Cardiac muscle cell (in vitro differentiated cells and primary cell): ENCODE data around the gene SZT2. TPM values are rescaled to one million over a fixed set of nuclear protein-coding genes. Genes with fewer than 3 reads are reported as not detected.
A peak's percentile ranks its signal among the peaks of the same experiment; 100 is the strongest.
"Not testable (repeated sequence)": the region's sequence is repeated elsewhere in the genome, so short reads cannot be mapped to it uniquely, and the experiment has no call there.

Experiments
- DNase-seq, 2 donors: peaks; one replicate each; pipeline versions ENCODE4 v3.0.0 to v3.0.0-alpha.2; 2010 to 2017; ENCODE audit warnings: low read depth in 1 of 2, low spot score in 1 of 2
- H3K27ac ChIP-seq: fragments of 200-600 bp; sonication (generic); 2 replicates; pipeline ENCODE4 v1.5.1; 2016
- H3K27me3 ChIP-seq: fragments of 200-600 bp; sonication (generic); 2 replicates; pipeline ENCODE4 v1.6.0; 2016; ENCODE audit warnings: control low read depth
- H3K36me3 ChIP-seq: fragments of 200-600 bp; sonication (generic); 2 replicates; pipeline ENCODE4 v1.5.1; 2016; ENCODE audit warnings: control low read depth
- H3K4me1 ChIP-seq: fragments of 200-600 bp; sonication (generic); 2 replicates; pipeline ENCODE4 v1.8.1; 2017; ENCODE audit warnings: low read depth, mild to moderate bottlenecking, mixed run types
- H3K4me3 ChIP-seq: fragments of 200-600 bp; sonication (generic); 2 replicates; pipeline ENCODE4 v1.5.1; 2016; ENCODE audit warnings: mild to moderate bottlenecking
- H3K9me3 ChIP-seq: fragments of 200-600 bp; sonication (generic); 2 replicates; pipeline ENCODE4 v1.5.1; 2017; ENCODE audit warnings: low read depth, mild to moderate bottlenecking, control low read depth
- CTCF ChIP-seq: IDR thresholded peaks from 2 replicates; pipeline ENCODE4 v1.5.1; 2012; ENCODE audit warnings: low read depth, mild to moderate bottlenecking, low read length
- polyA plus RNA-seq: library from polyadenylated mRNA; unstranded; fragments of >200 nt; fragmentation: Nextera tagmentation; extraction: Ambion mirVana; gene quantifications from 2 replicates; pipeline ENCODE4 v1.2.1, GENCODE V29; 2016
- total RNA-seq: library from RNA; depleted of rRNA; stranded (reverse); fragments of >200 nt; gene quantifications from 2 replicates; pipeline ENCODE4 v1.2.3, GENCODE V29; 2016

Gene SZT2
- total and polyA plus RNA-seq, 2 experiments from 2014 or later: 11.5 to 28.2 TPM

- Histone ChIP-seq H3K27ac (no peak overlapping the region), H3K4me3 (no peak overlapping the region), H3K9me3 (no peaks in the 10 kb centered on the region), H3K27me3 (no peaks in the 10 kb centered on the region), H3K4me1 (no peaks in the 10 kb centered on the region), H3K36me3 (no peaks in the 10 kb centered on the region)
- DNase-seq: no peak
- no peak for TF ChIP-seq CTCF
These were observed 75.9 kb downstream of the SZT2 start for GRCh38 chr1:43465505-43466067.

DNA sequence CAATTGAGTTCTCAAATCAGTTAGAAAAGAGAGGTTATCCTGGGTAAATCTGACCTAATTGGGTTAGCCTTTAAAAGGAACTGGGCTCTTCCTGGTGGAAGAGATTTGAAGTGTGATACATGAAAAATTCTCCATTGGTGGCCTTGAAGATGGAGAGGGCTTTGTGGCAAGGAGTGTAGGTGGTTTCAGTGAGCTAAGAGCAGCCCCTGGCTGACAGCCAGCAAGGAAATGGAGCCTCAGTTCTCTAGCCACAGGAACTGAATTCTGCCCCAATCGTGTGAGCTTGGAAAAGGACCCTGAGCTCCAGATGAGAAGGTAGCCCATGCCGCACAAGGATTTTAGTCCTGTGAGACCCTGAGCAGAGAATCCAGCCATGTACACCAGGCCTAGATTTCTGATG is 76.7 kb downstream of the SZT2 start:
- no peak for TF ChIP-seq CTCF
- H3K27me3 ChIP-seq: no peaks in the 10 kb centered on the region
- DNase-seq: peak in 1 of 2 donors; percentile 42
- H3K4me3 ChIP-seq: no peak overlapping the region
- no peaks in the 10 kb centered on the region for H3K4me1 ChIP-seq
- H3K9me3 ChIP-seq: no peaks in the 10 kb centered on the region
- H3K36me3 ChIP-seq: no peaks in the 10 kb centered on the region
- H3K27ac ChIP-seq: no peak overlapping the region

- no peak for TF ChIP-seq CTCF
- H3K36me3 ChIP-seq: no peaks in the 10 kb centered on the region
- no peak overlapping the region for H3K4me3 ChIP-seq
- H3K27ac ChIP-seq: no peak overlapping the region
- DNase-seq: no peak
- no peaks in the 10 kb centered on the region for H3K4me1 ChIP-seq
- no peaks in the 10 kb centered on the region for H3K27me3 ChIP-seq
- H3K9me3 ChIP-seq: no peaks in the 10 kb centered on the region
These were observed 78.7 kb downstream of the SZT2 start for GRCh38 chr1:43468414-43468813.

DNA sequence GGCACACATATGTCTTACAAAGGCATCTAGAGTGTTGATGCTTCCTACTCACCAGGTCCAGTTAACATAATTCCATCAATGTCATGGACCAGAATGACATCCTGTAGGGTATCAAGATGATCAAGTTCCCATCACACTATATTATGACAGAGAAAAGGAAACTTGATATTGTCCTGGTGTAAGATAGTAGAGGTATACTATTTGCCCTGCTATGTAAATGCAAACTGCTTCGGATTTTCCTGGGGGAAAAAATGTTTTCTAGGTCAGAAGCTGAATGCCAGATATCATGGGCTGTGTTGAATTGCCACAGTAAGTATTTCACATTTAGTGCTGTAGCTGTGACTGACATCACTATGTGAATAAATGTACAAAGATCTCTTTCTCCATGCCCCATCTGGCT is 80.2 kb downstream of the SZT2 start:
- no peak overlapping the region for H3K27ac ChIP-seq
- no peaks in the 10 kb centered on the region for H3K9me3 ChIP-seq
- H3K36me3 ChIP-seq: no peaks in the 10 kb centered on the region
- DNase-seq: no peak
- no peak overlapping the region for H3K4me3 ChIP-seq
- no peaks in the 10 kb centered on the region for H3K4me1 ChIP-seq
- H3K27me3 ChIP-seq: no peaks in the 10 kb centered on the region
- no peak for TF ChIP-seq CTCF

DNA sequence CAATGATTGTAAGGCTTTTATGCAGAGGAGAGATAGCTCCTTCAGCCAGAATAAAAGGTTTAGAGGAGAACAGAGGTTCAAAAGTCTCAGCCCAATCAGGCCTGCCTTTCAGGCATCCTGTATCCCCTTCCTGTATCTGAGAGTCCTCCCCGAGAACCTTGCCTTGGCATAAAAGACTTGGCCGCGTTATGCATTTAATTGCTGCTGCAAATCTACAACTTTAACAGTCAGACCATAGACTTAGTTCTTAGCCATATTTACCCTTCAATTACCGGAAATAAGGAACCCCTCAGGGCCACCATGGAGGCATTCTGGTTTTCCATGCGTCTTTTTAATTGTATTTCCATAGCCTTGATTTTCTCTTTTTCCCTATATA is 82.4 kb downstream of the SZT2 start:
- Histone ChIP-seq H3K27me3 (no peaks in the 10 kb centered on the region), H3K27ac (no peak overlapping the region), H3K9me3 (no peaks in the 10 kb centered on the region), H3K4me1 (no peaks in the 10 kb centered on the region), H3K36me3 (no peaks in the 10 kb centered on the region), H3K4me3 (no peak overlapping the region)
- TF ChIP-seq CTCF: no peak
- DNase-seq: no peak

DNA sequence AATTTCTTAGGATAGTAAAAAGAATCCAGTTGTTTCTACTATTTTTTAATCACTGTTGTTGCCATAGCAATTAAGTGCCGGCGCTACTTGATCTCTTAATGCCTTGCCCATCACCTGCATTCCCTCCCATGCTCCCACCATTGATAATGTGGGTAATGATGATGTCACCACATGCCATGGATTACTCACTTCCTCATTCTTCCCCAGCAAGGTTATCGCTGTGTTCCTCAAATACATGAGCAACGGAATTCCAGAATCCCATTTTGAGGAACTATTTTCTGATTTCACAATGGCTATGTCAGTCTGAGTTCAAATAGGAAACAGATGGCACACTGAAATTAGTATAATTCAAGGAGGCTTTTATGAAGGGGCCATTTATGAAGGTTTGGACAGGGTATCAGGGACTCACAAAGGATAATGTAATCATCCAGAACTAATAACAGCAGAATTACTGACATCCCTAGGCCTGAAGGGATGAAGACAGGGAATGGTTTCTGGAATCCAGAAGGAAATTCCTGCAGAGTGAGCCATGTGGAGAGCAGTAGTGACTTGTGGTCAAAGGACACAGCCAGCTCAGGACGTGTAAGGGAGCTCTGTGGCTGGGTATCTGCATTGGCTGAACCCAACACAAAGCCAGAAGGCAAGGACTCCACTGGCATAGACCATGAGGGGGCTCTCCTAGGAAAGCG is 82.9 kb downstream of the SZT2 start:
- H3K27me3 ChIP-seq, H3K4me1 ChIP-seq, H3K4me3 ChIP-seq, H3K36me3 ChIP-seq, H3K9me3 ChIP-seq, H3K27ac ChIP-seq: not testable (repeated sequence)
- DNase-seq: peak in 1 of 2 donors; percentile 91
